Measurements from ENCODE around the gene TNC. TPM values are rescaled to one million over a fixed set of nuclear protein-coding genes. Genes with fewer than 3 reads are reported as not detected.

TNC gene
- total and polyA plus RNA-seq, 10 of the 15 experiments (the other 5 are each of a cell fraction or from before 2014, with no cell fraction given): 0.05 to 4.2 (median 0.14) TPM

- POLR2A ChIA-PET: no interaction called here
- H3K4me3 ChIP-seq: no peak overlapping the region
- no peak overlapping the region for H2AFZ ChIP-seq (ENCODE audit: control insufficient read depth, low read depth, low read length)
- intact Hi-C loops (cut with micrococcal nuclease; ENCODE audit: unreplicated experiment): no loop called here
- no peak overlapping the region for H3K27ac ChIP-seq (ENCODE audit: control insufficient read depth, insufficient read depth)
- H3K4me1 ChIP-seq (ENCODE audit: control insufficient read depth, insufficient read depth, low read length): no peaks in the 10 kb centered on the region
- in situ Hi-C loops (cut with MboI): no loop called here
- H3K4me2 ChIP-seq (ENCODE audit: control insufficient read depth, insufficient read depth): no peak overlapping the region
- FAIRE-seq: no peak
- BruUV-seq (replicated peaks): no TSS peak
- H3K36me3 ChIP-seq (ENCODE audit: control insufficient read depth in 2 of 2, insufficient read depth in 2 of 2, low read length in 1 of 2): no peaks in the 10 kb centered on the region
- CTCF ChIA-PET: no interaction called here
- H3K9ac ChIP-seq (ENCODE audit: control insufficient read depth, insufficient read depth, low read length): no peak overlapping the region
- H4K20me1 ChIP-seq (ENCODE audit: control insufficient read depth, insufficient read depth): no peaks in the 10 kb centered on the region
- H3K79me2 ChIP-seq (ENCODE audit: control insufficient read depth, insufficient read depth, low read length): no peaks in the 10 kb centered on the region
- H3K9me3 ChIP-seq (replicated peaks; ENCODE audit: control insufficient read depth, insufficient read depth, low read length): no peaks in the 10 kb centered on the region
- ATAC-seq: no peak
- RAD21 ChIA-PET (ENCODE audit: unreplicated experiment): no interaction called here
- peaks cover 0 to 5% of the 10 kb centered on the region in 2 experiments; a peak in 2 of 4 replicates for H3K27me3 ChIP-seq (replicated peaks in 1 of 2; ENCODE audit: control insufficient read depth in 2 of 2, insufficient read depth in 2 of 2, low read length in 1 of 2)
- SMC1A ChIA-PET (ENCODE audit: uncharacterized antibody, unreplicated experiment): interaction anchor here (0.6 to 1.6 kb wide), 2 partner anchors 11 to 36 kb away, joined by 3 read pairs; no protein-coding TSS in a partner anchor
- 13% methylated on average over 5 of the region's 5 CpGs for WGBS (ENCODE audit: insufficient coverage, insufficient replicate concordance, low lambda C conversion rate, missing lambda C conversion rate)
- no peak for DNase-seq (ENCODE audit: low read depth, low spot score)
- no peak for TF ChIP-seq CBX5 (IDR thresholded peaks at IDR 0.05; ENCODE audit: low read depth)
- TF ChIP-seq ZBTB4 (CRISPR knock-in tag; IDR thresholded peaks at IDR 0.05): no peak
- TF ChIP-seq NFYA (IDR thresholded peaks at IDR 0.05; ENCODE audit: borderline replicate concordance, low read depth, low read length): no peak
- no peak for TF ChIP-seq RB1 (IDR thresholded peaks at IDR 0.05; ENCODE audit: borderline replicate concordance)
- no peak for TF ChIP-seq BRCA1 (IDR thresholded peaks at IDR 0.05; ENCODE audit: low read depth, low read length)
- no peak for TF ChIP-seq HDGF (IDR thresholded peaks at IDR 0.05)
- TF ChIP-seq ATF2 (IDR thresholded peaks at IDR 0.05; ENCODE audit: low read length): no peak
- no peak for TF ChIP-seq BMI1 (IDR thresholded peaks at IDR 0.05; ENCODE audit: borderline replicate concordance)
- no peak for TF ChIP-seq SREBF2 (IDR thresholded peaks at IDR 0.05; ENCODE audit: low read length)
- no peak for TF ChIP-seq NR2C1 (IDR thresholded peaks at IDR 0.05)
- no peak for TF ChIP-seq BHLHE40 (IDR thresholded peaks at IDR 0.05; ENCODE audit: borderline replicate concordance in 1 of 2, low read depth in 2 of 2, low read length in 1 of 2)
- TF ChIP-seq SRF (IDR thresholded peaks at IDR 0.05; ENCODE audit: low read depth in 2 of 2, low read length in 2 of 2): no peak
- TF ChIP-seq NBN (IDR thresholded peaks at IDR 0.05): no peak
- TF ChIP-seq GABPA (IDR thresholded peaks at IDR 0.05; ENCODE audit: low read depth): no peak
- no peak for TF ChIP-seq GATAD2B (conservative IDR thresholded peaks at IDR 0.05; ENCODE audit: low read depth)
- TF ChIP-seq, protein P1, sequence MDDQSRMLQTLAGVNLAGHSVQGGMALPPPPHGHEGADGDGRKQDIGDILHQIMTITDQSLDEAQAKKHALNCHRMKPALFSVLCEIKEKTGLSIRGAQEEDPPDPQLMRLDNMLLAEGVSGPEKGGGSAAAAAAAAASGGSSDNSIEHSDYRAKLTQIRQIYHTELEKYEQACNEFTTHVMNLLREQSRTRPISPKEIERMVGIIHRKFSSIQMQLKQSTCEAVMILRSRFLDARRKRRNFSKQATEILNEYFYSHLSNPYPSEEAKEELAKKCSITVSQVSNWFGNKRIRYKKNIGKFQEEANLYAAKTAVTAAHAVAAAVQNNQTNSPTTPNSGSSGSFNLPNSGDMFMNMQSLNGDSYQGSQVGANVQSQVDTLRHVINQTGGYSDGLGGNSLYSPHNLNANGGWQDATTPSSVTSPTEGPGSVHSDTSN (IDR thresholded peaks at IDR 0.05; ENCODE audit: insufficient replicate concordance, low read depth, low read length): no peak
- TF ChIP-seq ETV6 (conservative IDR thresholded peaks at IDR 0.05 in 1 of 2, IDR thresholded peaks at IDR 0.05 in 1 of 2; ENCODE audit: borderline replicate concordance in 1 of 2, low read depth in 1 of 2): no peak
- no peak for TF ChIP-seq ATF7 (IDR thresholded peaks at IDR 0.05; ENCODE audit: low read depth)
These were observed 67.9 kb downstream of the TNC start for GRCh38 chr9:115050002-115050490.
